GM20000 (cell line): ENCODE data around the gene TP73.

ENCODE experiments used
- DNase-seq: peaks from one replicate; pipeline ENCODE4 v3.0.0; 2012; ENCODE audit warnings: low spot score
- CTCF ChIP-seq: IDR thresholded peaks from 2 replicates; pipeline ENCODE4 v1.5.1; 2012; ENCODE audit warnings: mild to moderate bottlenecking, control low read depth; ENCODE audit errors: extremely low read depth, missing control alignments

The TP73 gene

DNA sequence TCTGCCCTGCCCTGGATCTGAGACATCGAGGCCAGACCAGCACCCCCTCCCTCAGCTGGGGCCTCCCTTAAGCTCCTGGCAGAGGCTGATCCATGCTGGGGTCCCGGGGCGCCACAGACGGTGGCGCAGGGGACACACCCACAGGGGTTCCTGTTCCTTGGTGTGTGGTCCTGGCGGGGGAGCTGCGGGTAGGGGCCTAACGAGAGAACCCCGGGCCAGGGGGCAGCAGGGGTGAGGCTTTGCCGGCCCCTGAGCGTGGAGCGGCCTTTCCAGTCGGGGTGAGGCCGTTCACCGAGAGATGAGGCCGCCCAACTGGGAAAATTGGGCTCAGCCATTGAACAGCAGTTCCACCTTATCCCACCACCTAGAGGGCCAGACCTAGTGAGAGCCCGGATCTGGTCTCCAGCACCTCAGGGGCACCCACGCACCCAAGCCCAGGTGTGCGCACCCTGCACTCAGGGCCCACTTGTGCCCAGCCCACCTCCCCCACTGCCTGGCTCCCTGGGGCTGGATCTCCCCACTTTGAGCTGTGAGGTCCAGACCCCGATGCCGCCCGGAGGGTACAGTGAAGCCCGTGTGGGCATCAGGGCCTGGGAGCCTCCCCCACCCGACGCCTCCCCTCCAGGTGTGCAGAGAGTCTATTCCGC, 54.5 kb downstream of the TP73 start:
- no peak for DNase-seq
- no peak for TF ChIP-seq CTCF

DNA sequence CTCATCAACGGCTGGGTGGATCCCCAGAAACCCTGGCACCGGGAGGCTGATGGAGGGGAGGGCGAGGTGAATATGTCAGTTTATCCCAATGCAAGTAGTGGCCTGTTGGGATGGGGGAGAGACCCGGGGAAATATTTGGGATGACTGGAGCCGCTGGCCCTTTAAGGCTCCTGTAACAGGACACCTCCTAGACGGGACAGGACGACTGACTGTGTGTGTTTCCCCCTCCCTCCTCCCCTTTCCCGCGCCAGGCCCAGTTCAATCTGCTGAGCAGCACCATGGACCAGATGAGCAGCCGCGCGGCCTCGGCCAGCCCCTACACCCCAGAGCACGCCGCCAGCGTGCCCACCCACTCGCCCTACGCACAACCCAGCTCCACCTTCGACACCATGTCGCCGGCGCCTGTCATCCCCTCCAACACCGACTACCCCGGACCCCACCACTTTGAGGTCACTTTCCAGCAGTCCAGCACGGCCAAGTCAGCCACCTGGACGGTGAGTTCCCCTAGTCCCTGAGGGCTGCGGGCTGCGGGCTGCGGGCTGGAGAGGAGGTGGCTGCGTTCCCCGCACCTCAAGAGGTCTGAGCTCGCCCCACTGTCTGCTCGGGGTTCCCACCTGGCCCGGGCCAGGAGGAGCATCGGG, 55.1 kb downstream of the TP73 start:
- no peak for TF ChIP-seq CTCF
- no peak for DNase-seq

DNA sequence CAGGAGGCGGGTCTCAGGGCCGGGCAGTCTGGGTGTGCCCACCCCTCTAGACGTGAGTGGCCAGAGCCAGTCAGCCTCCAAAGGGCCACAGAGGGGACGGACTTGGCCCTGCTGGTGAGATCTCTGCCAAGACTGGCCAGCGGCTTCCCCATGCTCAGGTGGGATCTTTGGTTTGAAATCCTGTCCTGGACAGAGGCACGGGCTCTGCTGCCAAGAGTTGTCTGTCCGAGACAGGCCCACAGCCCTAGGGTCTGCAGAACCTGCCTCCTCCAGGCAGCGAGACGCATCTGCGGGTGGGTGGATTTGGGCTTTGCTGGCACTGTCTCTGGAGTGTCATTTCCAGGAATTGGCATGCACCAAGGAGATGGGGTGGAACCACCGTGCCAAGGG, 55.6 kb downstream of the TP73 start:
- no peak for DNase-seq
- no peak for TF ChIP-seq CTCF

GRCh38 chr1:3708791-3709190, 56.5 kb downstream of the TP73 start:
- TF ChIP-seq CTCF: no peak
- DNase-seq: no peak

DNA sequence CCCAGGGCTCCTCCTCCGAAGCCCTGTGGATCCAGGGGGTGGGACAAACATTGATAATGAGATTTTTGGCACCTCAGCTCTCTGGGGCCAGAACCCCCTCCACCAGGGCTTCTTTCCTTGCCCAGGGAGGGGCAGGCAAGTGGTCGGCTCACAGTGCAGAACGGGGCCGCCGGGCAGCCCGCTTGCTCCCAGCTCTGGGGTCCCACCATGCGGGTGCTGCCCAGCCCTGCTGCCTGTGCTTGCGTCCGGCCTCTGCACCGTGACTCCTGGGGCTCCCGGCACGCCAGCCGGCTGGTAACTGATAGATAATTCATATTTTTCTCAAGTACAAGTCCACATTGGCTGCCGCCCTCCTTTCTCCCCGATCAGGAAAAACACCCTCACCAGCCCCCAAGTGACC, 57.9 kb downstream of the TP73 start:
- no peak for DNase-seq

GRCh38 chr1:3711381-3711779, 59.1 kb downstream of the TP73 start:
- no peak for DNase-seq
- TF ChIP-seq CTCF: no peak

More for the DNA sequence above, 57.9 kb downstream of the TP73 start:
- TF ChIP-seq CTCF: no peak

GRCh38 chr1:3711780-3712451, 59.6 kb downstream of the TP73 start:
- DNase-seq: no peak
- TF ChIP-seq CTCF: no peak
